ENCODE results near the gene C20orf141. TPM values are rescaled to one million over a fixed set of nuclear protein-coding genes. Genes with fewer than 3 reads are reported as not detected.

Gene C20orf141
- total RNA-seq, 1 experiment from 2014 or later = not detected

- no peaks in the 10 kb centered on the region for H3K79me2 ChIP-seq (ENCODE audit: low read depth)
- peaks cover 28% of the 10 kb centered on the region for H3K4me1 ChIP-seq (replicated peaks; ENCODE audit: insufficient read depth)
- intact Hi-C loops (cut with micrococcal nuclease; ENCODE audit: unreplicated experiment) = no loop called here
- peaks cover 21% of the 10 kb centered on the region for H3F3A ChIP-seq (ENCODE audit: insufficient read depth, low read depth)
- H3K4me2 ChIP-seq = no peak overlapping the region
- H3K36me3 ChIP-seq (ENCODE audit: low read depth) = no peaks in the 10 kb centered on the region
- CTCF ChIA-PET = no interaction called here
- H2AFZ ChIP-seq = no peak overlapping the region
- H3K4me3 ChIP-seq = no peak overlapping the region
- no peak overlapping the region for H3K27ac ChIP-seq
- TF ChIP-seq, protein P1, sequence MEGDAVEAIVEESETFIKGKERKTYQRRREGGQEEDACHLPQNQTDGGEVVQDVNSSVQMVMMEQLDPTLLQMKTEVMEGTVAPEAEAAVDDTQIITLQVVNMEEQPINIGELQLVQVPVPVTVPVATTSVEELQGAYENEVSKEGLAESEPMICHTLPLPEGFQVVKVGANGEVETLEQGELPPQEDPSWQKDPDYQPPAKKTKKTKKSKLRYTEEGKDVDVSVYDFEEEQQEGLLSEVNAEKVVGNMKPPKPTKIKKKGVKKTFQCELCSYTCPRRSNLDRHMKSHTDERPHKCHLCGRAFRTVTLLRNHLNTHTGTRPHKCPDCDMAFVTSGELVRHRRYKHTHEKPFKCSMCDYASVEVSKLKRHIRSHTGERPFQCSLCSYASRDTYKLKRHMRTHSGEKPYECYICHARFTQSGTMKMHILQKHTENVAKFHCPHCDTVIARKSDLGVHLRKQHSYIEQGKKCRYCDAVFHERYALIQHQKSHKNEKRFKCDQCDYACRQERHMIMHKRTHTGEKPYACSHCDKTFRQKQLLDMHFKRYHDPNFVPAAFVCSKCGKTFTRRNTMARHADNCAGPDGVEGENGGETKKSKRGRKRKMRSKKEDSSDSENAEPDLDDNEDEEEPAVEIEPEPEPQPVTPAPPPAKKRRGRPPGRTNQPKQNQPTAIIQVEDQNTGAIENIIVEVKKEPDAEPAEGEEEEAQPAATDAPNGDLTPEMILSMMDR (conservative IDR thresholded peaks at IDR 0.05) = no peak
- TF ChIP-seq EZH2 (IDR thresholded peaks at IDR 0.05; ENCODE audit: low read depth) = no peak
- no peaks in the 10 kb centered on the region for H4K20me1 ChIP-seq (ENCODE audit: insufficient read depth)
- no peaks in the 10 kb centered on the region for H3K9me2 ChIP-seq (ENCODE audit: insufficient read depth)
- POLR2A ChIA-PET (ENCODE audit: unreplicated experiment) = no interaction called here
- H3K9me3 ChIP-seq (ENCODE audit: insufficient read depth, low read depth) = no peaks in the 10 kb centered on the region
- no peak for DNase-seq
- BruUV-seq (replicated peaks) = no TSS peak
- no peaks in the 10 kb centered on the region for H3K27me3 ChIP-seq (ENCODE audit: insufficient read depth, low read depth)
These were observed 2.6 kb upstream of the C20orf141 start for GRCh38 chr20:2812189-2812588.

GRCh38 chr20:2814076-2814475, 711 bp upstream of the C20orf141 start:
- Histone ChIP-seq H3K9me3 (ENCODE audit: insufficient read depth, low read depth) (no peaks in the 10 kb centered on the region), H3K4me3 (no peak overlapping the region), H3K9me2 (ENCODE audit: insufficient read depth) (no peaks in the 10 kb centered on the region), H3F3A (ENCODE audit: insufficient read depth, low read depth) (peaks cover 21% of the 10 kb centered on the region), H3K27ac (peak overlapping the region; percentile 63), H4K20me1 (ENCODE audit: insufficient read depth) (no peaks in the 10 kb centered on the region), H3K36me3 (ENCODE audit: low read depth) (no peaks in the 10 kb centered on the region), H2AFZ (no peak overlapping the region), H3K4me1 (replicated peaks; ENCODE audit: insufficient read depth) (peaks cover 28% of the 10 kb centered on the region), H3K27me3 (ENCODE audit: insufficient read depth, low read depth) (no peaks in the 10 kb centered on the region), H3K79me2 (ENCODE audit: low read depth) (no peaks in the 10 kb centered on the region), H3K4me2 (peak overlapping the region; percentile 71)
- BruUV-seq (replicated peaks) = no TSS peak
- intact Hi-C loops (cut with micrococcal nuclease; ENCODE audit: unreplicated experiment) = loop anchor here (1.0 kb wide), 1 partner anchor 46 kb away; no protein-coding TSS in a partner anchor
- DNase-seq = peak in 1 of 2 experiments; percentile 69
- CTCF ChIA-PET = interaction anchor here (1.2 kb wide), 1 partner anchor 46 kb away, joined by 3 read pairs; no protein-coding TSS in a partner anchor
- POLR2A ChIA-PET (ENCODE audit: unreplicated experiment) = interaction anchor here (0.6 kb wide), 1 partner anchor 394 kb away, joined by 24 read pairs; no protein-coding TSS in a partner anchor
- no peak for TF ChIP-seq EZH2 (IDR thresholded peaks at IDR 0.05; ENCODE audit: low read depth)
- TF ChIP-seq, protein P1 (conservative IDR thresholded peaks at IDR 0.05) = no peak

GRCh38 chr20:2815242-2815900, 584 bp downstream of the C20orf141 start:
- no peaks in the 10 kb centered on the region for H3K79me2 ChIP-seq (ENCODE audit: low read depth)
- no peaks in the 10 kb centered on the region for H3K36me3 ChIP-seq (ENCODE audit: low read depth)
- H3K9me2 ChIP-seq (ENCODE audit: insufficient read depth) = no peaks in the 10 kb centered on the region
- peak overlapping the region; percentile 63 for H3K27ac ChIP-seq
- H3F3A ChIP-seq (ENCODE audit: insufficient read depth, low read depth) = peaks cover 21% of the 10 kb centered on the region
- no peaks in the 10 kb centered on the region for H3K27me3 ChIP-seq (ENCODE audit: insufficient read depth, low read depth)
- intact Hi-C loops (cut with micrococcal nuclease; ENCODE audit: unreplicated experiment) = no loop called here
- no peak overlapping the region for H3K4me3 ChIP-seq
- peak overlapping the region; percentile 71 for H3K4me2 ChIP-seq
- H3K9me3 ChIP-seq (ENCODE audit: insufficient read depth, low read depth) = no peaks in the 10 kb centered on the region
- POLR2A ChIA-PET (ENCODE audit: unreplicated experiment) = interaction anchor here (0.5 kb wide), 1 partner anchor 26 kb away, joined by 4 read pairs; no protein-coding TSS in a partner anchor
- peaks cover 28% of the 10 kb centered on the region for H3K4me1 ChIP-seq (replicated peaks; ENCODE audit: insufficient read depth)
- H4K20me1 ChIP-seq (ENCODE audit: insufficient read depth) = no peaks in the 10 kb centered on the region
- no TSS peak for BruUV-seq (replicated peaks)
- CTCF ChIA-PET = interaction anchor here (1.2 kb wide), 1 partner anchor 47 kb away, joined by 3 read pairs; no protein-coding TSS in a partner anchor
- DNase-seq = no peak
- H2AFZ ChIP-seq = no peak overlapping the region
- TF ChIP-seq EZH2 (IDR thresholded peaks at IDR 0.05; ENCODE audit: low read depth) = no peak
- TF ChIP-seq, protein P1 (conservative IDR thresholded peaks at IDR 0.05) = no peak
